K562 (cell line): ENCODE data around the gene ATP5MK. TPM values are rescaled to one million over a fixed set of nuclear protein-coding genes. Genes with fewer than 3 reads are reported as not detected.

Source experiments
- DEAF1 ChIP-seq: fragments of 450-650 bp; formaldehyde crosslinking; IDR thresholded peaks from 2 replicates; pipeline ENCODE4 v1.4.0; 2020; ENCODE audit warnings: mild to moderate bottlenecking, moderate library complexity
- JUN ChIP-seq, 2 experiments: sonication (generic) in 1 of 2; formaldehyde crosslinking in 1 of 2; IDR thresholded peaks; 2 replicates each; pipeline versions ENCODE4 v1.6.1 to v1.8.0; 2012 to 2022; ENCODE audit warnings: borderline replicate concordance in 2 of 2, mild to moderate bottlenecking in 2 of 2, improper control_type of control experiment in 1 of 2, low read depth in 1 of 2, low read length in 1 of 2, missing genetic modification reagents in 1 of 2
- MGA ChIP-seq: fragments of 450-650 bp; IDR thresholded peaks from 2 replicates; pipeline ENCODE4 v1.6.1; 2016; ENCODE audit warnings: mild to moderate bottlenecking, moderate library complexity
- MYC ChIP-seq, 2 experiments: fragments of 250-450 bp in 1 of 2; sonication (Bioruptor Pico) in 1 of 2; IDR thresholded peaks; 2 replicates each; pipeline versions ENCODE4 v1.5.1 to v1.6.1; 2012 to 2021; ENCODE audit warnings: low read depth in 2 of 2, borderline replicate concordance in 1 of 2, improper control_type of control experiment in 1 of 2, low read length in 1 of 2, mild to moderate bottlenecking in 1 of 2, moderate library complexity in 1 of 2
- NONO ChIP-seq, 2 experiments: fragments of 200-400 bp in 1 of 2; fragments of 450-650 bp in 1 of 2; formaldehyde crosslinking in 1 of 2; IDR thresholded peaks; 2 replicates each; pipeline ENCODE4 v1.6.1; 2017; ENCODE audit warnings: low read depth in 2 of 2, mild to moderate bottlenecking in 2 of 2, moderate library complexity in 2 of 2, low read length in 1 of 2
- TRIM25 ChIP-seq: fragments of 450-650 bp; IDR thresholded peaks from 2 replicates; pipeline ENCODE4 v1.7.0; 2016; ENCODE audit warnings: borderline replicate concordance
- ZNF232 ChIP-seq: sonication (generic); formaldehyde crosslinking; IDR thresholded peaks from 2 replicates; pipeline ENCODE4 v1.8.0; 2022; ENCODE audit warnings: mild to moderate bottlenecking, missing genetic modification reagents
- ZNF280B ChIP-seq: fragments of 250-450 bp; sonication (Bioruptor Pico); IDR thresholded peaks from 2 replicates; pipeline ENCODE4 v1.5.1; 2021; ENCODE audit warnings: mild to moderate bottlenecking
- polyA plus RNA-seq, 8 experiments: library from polyadenylated mRNA; depleted of rRNA in 4 of 8; stranded (reverse) in 5 of 8; unstranded in 3 of 8; fragments of >200 nt; fragmentation: Nextera tagmentation in 2 of 8; fragmentation: Illumina TruSeq in 1 of 8; extraction: Ambion mirVana in 2 of 8; extraction: Trizol in 1 of 8; gene quantifications; 2 replicates each; pipeline versions ENCODE4 v1.2.1 to v1.2.3, GENCODE V29; 2011 to 2014; ENCODE audit warnings: inconsistent platforms in 1 of 8, missing spikeins in 1 of 8
- total RNA-seq, 7 experiments: library from RNA; depleted of rRNA in 6 of 7; stranded (reverse); fragments of >200 nt in 6 of 7; fragmentation: Illumina TruSeq in 2 of 7; extraction: Trizol in 2 of 7; gene quantifications; 2 replicates each; pipeline versions ENCODE4 v1.2.1 to v1.2.3, GENCODE V29; 2011 to 2021; ENCODE audit warnings: low replicate concordance in 1 of 7

ATP5MK gene
- total and polyA plus RNA-seq, 9 of the 15 experiments (the other 6 are each of a cell fraction or from before 2014, with no cell fraction given): 182 to 1,810 (median 741) TPM

GRCh38 chr10:103350517-103351260 is 45.6 kb downstream of the ATP5MK start, which contains the start of gene PCGF6 (continued):
- TF ChIP-seq MGA (peak; percentile 77), MYC (IDR thresholded peaks at IDR 0.05; ENCODE audit: low read depth, low read length) (peak; percentile 48; the same call in 1 of the 2 replicates), MYC (CRISPR knock-in tag; IDR thresholded peaks at IDR 0.05; ENCODE audit: borderline replicate concordance, low read depth) (no peak), ZNF232 (no peak), NONO (IDR thresholded peaks at IDR 0.05; ENCODE audit: low read depth in 2 of 2, low read length in 1 of 2) (no peak; a peak in 1 of 4 replicates), ZNF280B (CRISPR knock-in tag) (no peak), TRIM25 (no peak), JUN (IDR thresholded peaks at IDR 0.05; ENCODE audit: borderline replicate concordance, low read depth, low read length) (no peak), JUN (CRISPR knock-in tag; IDR thresholded peaks at IDR 0.05; ENCODE audit: borderline replicate concordance) (no peak), DEAF1 (CRISPR knock-in tag) (no peak)
